Testis (tissue), 3 donors: Measurements from ENCODE around the gene STAT6. TPM values are rescaled to one million over a fixed set of nuclear protein-coding genes. Genes with fewer than 3 reads are reported as not detected.
A peak's percentile ranks its signal among the peaks of the same experiment; 100 is the strongest.

ENCODE experiments used
- DNase-seq: peaks from one replicate; pipeline ENCODE4 v3.0.0-alpha.2; 2019
- H3K27ac ChIP-seq, 2 donors: fragments of 200-600 bp; sonication (generic); one replicate each; pipeline ENCODE4 v1.5.1; 2019
- H3K27me3 ChIP-seq: fragments of 200-600 bp; sonication (generic); one replicate; pipeline ENCODE4 v1.5.1; 2019
- H3K36me3 ChIP-seq: fragments of 200-600 bp; sonication (generic); one replicate; pipeline ENCODE4 v1.5.1; 2017; ENCODE audit warnings: low read depth; ENCODE audit errors: missing control alignments
- H3K4me1 ChIP-seq: fragments of 200-600 bp; sonication (generic); one replicate; pipeline ENCODE4 v1.5.1; 2019
- H3K4me3 ChIP-seq, 2 donors: fragments of 200-600 bp; sonication (generic); one replicate each; pipeline ENCODE4 v1.5.1; 2017 to 2019
- H3K9me3 ChIP-seq: fragments of 200-600 bp; sonication (generic); one replicate; pipeline ENCODE4 v1.5.1; 2017
- POLR2A ChIP-seq: fragments of 450-650 bp; IDR thresholded peaks from one replicate; pipeline ENCODE4 v1.6.1; 2017; ENCODE audit warnings: antibody characterized with exemption, mild to moderate bottlenecking, moderate library complexity
- WGBS, 2 donors: methylation state at CpG; one replicate each; pipeline ENCODE4 v1.1.5; 2018; 5-methylcytosine and 5-hydroxymethylcytosine counted together
- intact Hi-C: fragments of 100-400 bp; cut with DNase I; formaldehyde crosslinking; loops from one replicate; pipeline ENCODE4 v1.15.1; 2023; ENCODE audit warnings: low total_unique reads
- polyA plus RNA-seq: library from polyadenylated mRNA; stranded (reverse); fragments of 350-450 nt; fragmentation: Illumina TruSeq; extraction: RNeasy Lipid Tissue Mini Kit (QIAGEN cat#74804); gene quantifications from one replicate; pipeline ENCODE4 v1.2.3, GENCODE V29; 2014; ENCODE audit warnings: low read depth, low replicate concordance; ENCODE audit not compliant: insufficient read depth
- total RNA-seq, 2 donors: library from RNA; depleted of rRNA; stranded (reverse); fragments of >200 nt; gene quantifications; one replicate each; pipeline ENCODE4 v1.2.3, GENCODE V29; 2016
- TF ChIP-seq, protein P1 (sequence below), 3 experiments: fragments of 450-650 bp in 2 of 3; fragments of 200-600 bp in 1 of 3; sonication (generic) in 1 of 3; IDR thresholded peaks; one replicate each; pipeline ENCODE4 v1.5.1; 2016 to 2019; ENCODE audit warnings: antibody characterized with exemption in 3 of 3, mild to moderate bottlenecking in 2 of 3, moderate library complexity in 1 of 3

The STAT6 gene
- total and polyA plus RNA-seq, 3 donors from 2014 or later, result 53.2 to 81.5 (median 66.2) TPM

DNA sequence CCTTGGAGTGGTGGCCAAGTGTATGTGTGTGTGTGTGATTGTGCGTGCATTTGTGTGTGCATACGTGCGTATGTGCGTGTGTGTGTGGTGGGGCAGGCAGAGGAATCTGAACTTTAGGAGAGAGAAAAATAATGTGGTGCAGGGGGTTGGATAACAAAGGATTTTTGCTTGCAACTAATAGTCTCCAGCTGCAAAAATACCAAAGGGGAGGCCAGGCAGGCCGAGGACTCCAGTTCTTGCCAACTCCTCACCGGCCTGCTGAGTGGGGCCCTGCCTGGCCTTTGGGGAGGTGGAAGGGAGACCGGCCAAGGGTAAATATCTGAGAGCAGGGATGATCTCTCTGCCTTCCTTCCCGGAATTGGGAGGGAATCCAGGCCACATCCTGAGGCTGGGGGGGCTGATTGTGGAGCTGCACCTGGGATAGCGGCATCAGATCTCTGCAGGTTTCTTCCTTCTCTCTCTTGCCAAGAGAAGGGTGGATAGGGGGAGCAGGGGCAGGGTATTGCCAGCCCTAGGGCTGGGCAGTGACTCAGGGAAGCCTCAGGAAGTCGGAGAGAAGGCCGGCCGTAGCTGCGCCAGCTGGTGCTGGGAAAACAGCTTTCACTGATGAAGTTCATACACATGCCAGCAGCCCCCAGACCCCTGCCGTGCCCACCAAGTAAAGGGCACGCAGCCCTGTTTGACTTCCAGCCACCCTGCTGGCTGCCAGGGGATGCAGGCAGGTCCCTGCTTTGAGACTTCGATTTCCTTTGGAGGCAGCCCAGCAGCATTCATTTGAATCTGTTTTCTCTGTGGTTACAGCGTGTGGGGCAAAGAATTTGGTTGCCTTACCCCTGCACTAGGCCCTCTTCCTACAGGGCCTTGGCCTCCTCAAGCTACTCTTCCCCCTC lies 40.8 kb upstream of the STAT6 start:
- WGBS, 2 donors, result 33 to 39% methylated on average over 15 to 17 of the region's 17 CpGs
- DNase-seq, result peak; percentile 69
- H3K4me1 ChIP-seq, result peaks cover 68% of the 10 kb centered on the region
- peak overlapping the region; percentile 63 to 86 for H3K27ac ChIP-seq
- H3K9me3 ChIP-seq, result no peaks in the 10 kb centered on the region
- intact Hi-C loops, result no loop called here
- no peaks in the 10 kb centered on the region for H3K27me3 ChIP-seq
- TF ChIP-seq, protein P1, sequence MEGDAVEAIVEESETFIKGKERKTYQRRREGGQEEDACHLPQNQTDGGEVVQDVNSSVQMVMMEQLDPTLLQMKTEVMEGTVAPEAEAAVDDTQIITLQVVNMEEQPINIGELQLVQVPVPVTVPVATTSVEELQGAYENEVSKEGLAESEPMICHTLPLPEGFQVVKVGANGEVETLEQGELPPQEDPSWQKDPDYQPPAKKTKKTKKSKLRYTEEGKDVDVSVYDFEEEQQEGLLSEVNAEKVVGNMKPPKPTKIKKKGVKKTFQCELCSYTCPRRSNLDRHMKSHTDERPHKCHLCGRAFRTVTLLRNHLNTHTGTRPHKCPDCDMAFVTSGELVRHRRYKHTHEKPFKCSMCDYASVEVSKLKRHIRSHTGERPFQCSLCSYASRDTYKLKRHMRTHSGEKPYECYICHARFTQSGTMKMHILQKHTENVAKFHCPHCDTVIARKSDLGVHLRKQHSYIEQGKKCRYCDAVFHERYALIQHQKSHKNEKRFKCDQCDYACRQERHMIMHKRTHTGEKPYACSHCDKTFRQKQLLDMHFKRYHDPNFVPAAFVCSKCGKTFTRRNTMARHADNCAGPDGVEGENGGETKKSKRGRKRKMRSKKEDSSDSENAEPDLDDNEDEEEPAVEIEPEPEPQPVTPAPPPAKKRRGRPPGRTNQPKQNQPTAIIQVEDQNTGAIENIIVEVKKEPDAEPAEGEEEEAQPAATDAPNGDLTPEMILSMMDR (IDR thresholded peaks at IDR 0.05), result no peak
- TF ChIP-seq POLR2A, result no peak
- H3K4me3 ChIP-seq, result no peak overlapping the region
- H3K36me3 ChIP-seq, result no peaks in the 10 kb centered on the region

GRCh38 chr12:57150400-57151000 lies 39.3 kb upstream of the STAT6 start:
- H3K27ac ChIP-seq, result peak overlapping the region; percentile 23 to 86
- no peaks in the 10 kb centered on the region for H3K36me3 ChIP-seq
- H3K9me3 ChIP-seq, result no peaks in the 10 kb centered on the region
- 82 to 84% methylated on average over 4 to 6 of the region's 6 CpGs for WGBS, 2 donors
- no peaks in the 10 kb centered on the region for H3K27me3 ChIP-seq
- no peak for DNase-seq
- H3K4me3 ChIP-seq, result no peak overlapping the region
- TF ChIP-seq, protein P1 (IDR thresholded peaks at IDR 0.05), result no peak
- no peak for TF ChIP-seq POLR2A
- intact Hi-C loops, result no loop called here
- H3K4me1 ChIP-seq, result peaks cover 83% of the 10 kb centered on the region

DNA sequence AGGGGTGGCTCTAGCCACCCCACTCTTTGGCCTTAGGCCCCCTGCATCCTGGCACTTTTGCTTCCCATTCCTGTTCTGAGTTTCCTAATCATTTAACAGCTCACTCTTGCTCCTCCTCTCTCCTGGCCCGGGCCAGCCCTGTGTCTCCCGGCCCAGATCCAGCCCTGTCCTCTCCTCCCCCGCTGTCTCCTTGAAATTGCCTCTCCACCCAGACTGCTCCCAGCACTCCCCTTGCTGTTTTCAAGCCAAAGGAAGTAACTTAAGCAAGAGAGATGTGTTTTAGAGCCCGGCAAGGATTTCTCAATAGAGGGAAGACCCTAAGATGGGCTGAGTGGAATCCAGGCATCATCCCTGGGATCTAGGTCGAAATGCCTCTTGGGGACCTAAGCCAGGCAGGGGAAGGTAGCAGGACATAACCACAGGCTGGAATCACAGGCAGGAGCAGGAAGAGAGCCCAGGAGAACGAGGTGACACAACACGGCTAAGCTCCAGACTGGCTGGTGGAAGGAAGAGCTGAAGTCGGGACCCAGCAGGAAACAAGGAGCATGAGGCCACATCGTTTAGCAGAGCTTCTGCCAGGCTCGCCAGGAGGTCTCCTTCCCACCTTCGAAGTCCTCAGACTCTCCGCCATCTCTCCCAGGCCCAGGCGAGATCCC lies 38.2 kb upstream of the STAT6 start:
- intact Hi-C loops, result no loop called here
- no peaks in the 10 kb centered on the region for H3K27me3 ChIP-seq

DNA sequence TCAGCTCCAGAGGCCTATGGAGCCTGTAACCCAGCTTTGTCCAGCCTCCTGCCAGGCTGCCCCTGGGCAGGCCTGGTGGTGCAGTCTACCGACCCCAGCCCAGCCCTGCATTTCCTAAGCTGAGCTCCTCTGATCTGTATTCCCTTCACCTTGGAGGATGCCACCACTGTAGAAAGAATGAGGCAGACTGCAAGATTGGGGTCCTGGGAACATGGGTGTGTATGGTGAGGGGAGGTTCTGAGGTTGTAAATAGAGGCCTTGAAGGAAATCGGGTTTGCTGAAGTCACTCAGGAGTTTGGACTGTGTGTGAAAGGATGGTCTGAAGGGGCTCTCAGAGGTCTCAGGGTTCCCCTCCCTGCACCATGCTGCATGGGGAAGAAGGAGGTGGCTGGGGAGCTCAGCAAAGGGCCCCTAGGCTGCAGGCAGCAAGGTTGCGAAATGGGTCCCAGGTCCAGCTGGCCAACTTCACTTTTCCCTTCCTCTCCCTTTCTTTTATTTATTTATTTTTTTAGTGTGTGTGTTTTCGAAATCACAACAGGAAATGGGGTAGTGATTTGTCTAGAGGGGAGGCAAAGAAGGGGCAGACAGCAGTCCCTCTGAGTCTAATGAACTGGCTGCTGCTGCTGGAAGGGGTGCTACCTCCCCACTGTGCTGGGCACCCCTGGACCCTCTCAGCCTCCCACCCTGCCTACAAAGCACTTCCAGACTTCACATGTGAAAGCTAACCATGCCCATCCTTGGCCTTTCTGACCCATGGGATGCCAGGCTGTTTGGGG lies 37.5 kb upstream of the STAT6 start:
- H3K27ac ChIP-seq, result peak overlapping the region; percentile 49 to 86
- no peak overlapping the region for H3K4me3 ChIP-seq
- DNase-seq, result peak; percentile 70
- WGBS, 2 donors, result 30 to 53% methylated on average over 4 of the region's 4 CpGs
- no peaks in the 10 kb centered on the region for H3K9me3 ChIP-seq
- TF ChIP-seq, protein P1 (IDR thresholded peaks at IDR 0.05), result no peak
- H3K4me1 ChIP-seq, result peaks cover 85% of the 10 kb centered on the region
- no peaks in the 10 kb centered on the region for H3K36me3 ChIP-seq
- intact Hi-C loops, result no loop called here
- H3K27me3 ChIP-seq, result no peaks in the 10 kb centered on the region

More for the DNA sequence above, 38.2 kb upstream of the STAT6 start:
- Histone ChIP-seq H3K36me3 (no peaks in the 10 kb centered on the region), H3K4me1 (peaks cover 88% of the 10 kb centered on the region), H3K27ac (peak overlapping the region; percentile 49 to 86), H3K9me3 (no peaks in the 10 kb centered on the region), H3K4me3 (no peak overlapping the region)
- DNase-seq, result peak; percentile 89
- TF ChIP-seq, protein P1 (IDR thresholded peaks at IDR 0.05), result no peak
- TF ChIP-seq POLR2A, result no peak
- WGBS, 2 donors, result 30 to 35% methylated on average over 13 of the region's 13 CpGs
